Fibroblast of skin of left biceps (primary cell): ENCODE results near the gene TENM4.

Source experiments
- DNase-seq, 2 experiments: peaks; one replicate each; pipeline ENCODE4 v3.0.0-alpha.2; 2013; ENCODE audit warnings: low read depth in 2 of 2

Gene TENM4

DNA sequence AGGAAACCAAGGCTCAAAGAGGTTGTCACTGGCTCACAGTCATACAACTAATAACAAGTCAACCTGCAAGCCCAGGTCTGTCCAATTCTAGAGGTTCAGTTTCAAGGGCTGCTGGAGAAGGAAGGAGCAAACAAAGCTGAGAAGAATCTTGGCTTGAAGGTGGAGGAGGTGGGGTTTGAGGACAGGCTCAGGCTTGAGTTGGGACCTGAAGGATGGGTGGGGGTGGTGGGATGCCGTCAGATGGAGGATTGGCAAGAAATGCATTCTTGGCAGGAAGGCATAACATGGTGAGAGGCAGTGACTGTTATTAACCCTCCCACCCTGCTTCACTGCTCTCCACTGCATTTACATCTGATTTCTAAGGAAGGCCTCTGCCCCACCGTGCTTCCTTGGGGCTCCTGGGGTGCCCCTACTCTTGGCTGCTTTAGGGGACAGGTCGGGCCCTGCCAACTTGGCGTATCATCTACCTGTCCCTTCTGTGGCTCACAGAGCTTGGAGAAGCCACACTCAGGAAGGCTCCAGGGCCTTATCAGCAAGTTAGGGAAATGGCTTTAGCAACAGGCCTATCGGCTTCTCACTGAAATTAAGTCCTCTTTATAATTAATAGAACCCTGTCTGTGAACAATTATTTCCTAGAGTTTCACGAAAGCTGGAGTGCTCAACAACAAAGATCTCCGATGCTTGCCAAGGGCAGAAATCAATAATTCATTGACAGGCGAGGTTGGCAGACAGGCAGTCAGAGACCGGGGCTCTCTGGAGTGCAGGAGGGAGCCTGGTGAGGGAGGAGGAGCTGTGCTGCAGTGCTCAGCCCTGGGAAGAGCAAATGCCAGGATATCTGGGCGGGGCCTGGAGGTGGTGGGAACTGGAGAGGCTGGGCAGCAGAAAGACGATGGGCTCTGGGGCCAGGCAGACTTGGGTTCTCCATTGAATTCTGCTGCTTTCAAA lies 781.2 kb downstream of the TENM4 start:
- DNase-seq = no peak

DNA sequence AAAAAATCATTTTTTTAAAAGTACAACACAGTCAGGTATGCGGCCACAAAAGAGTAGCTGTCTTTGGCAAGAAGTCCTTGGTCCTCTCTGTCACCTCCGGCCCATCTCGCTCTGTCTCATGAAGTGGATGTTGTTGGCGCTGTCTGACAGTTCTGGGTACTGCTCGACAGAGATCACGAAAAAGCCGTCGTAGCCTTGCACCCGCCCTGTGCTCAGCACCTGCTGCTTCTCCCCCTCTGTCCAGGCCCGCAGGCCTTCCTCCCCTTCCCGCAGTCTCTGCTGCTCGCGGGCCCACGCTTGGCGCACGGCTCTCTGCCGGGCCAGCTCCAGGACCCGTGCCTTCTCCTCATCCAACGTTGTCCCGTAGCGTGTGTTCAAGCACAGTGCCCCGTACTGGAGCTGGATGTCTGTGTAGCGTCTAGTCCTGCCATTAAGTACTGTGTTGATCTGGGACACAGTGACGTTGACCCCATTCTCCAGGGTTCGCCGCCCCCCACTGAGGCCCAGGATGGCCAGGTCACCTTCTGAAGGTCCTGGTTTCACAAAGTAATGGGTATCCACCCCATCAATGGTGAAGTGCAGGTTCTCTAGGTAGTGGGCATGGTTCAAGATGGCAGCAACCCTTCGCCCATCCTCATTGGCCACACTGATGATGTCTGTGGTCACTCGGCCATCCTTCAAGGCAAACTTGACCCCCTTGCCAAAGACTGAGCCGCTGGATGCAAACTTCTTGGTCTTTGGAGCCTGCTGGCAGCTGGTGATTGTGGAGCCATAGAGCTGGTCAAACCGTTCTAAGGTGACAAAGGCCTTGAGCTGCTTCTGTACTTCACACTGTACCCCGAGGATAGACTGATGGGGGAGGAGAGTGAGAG lies 782.6 kb downstream of the TENM4 start:
- DNase-seq = no peak

GRCh38 chr11:78657441-78657840 lies 783.4 kb downstream of the TENM4 start:
- no peak for DNase-seq

DNA sequence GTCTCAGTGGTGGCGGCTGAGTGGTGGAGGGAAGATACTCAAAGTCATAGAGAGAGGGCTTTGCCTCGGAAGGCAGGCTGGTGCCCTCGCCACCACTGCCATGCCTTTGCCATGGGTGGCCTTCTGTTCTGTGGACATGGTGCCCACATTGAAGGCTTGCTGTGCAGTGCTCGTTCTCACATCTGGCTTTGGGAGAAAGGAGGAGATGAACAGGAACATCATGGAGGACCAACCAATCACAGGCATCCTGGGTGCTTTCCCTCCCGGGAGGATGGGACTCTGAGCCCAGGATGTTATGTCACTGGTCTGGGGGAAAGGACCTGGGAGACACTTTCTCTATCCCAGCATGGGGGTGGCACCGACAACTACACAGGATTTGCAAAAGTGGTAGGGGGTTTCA lies 783.8 kb downstream of the TENM4 start:
- DNase-seq = no peak

DNA sequence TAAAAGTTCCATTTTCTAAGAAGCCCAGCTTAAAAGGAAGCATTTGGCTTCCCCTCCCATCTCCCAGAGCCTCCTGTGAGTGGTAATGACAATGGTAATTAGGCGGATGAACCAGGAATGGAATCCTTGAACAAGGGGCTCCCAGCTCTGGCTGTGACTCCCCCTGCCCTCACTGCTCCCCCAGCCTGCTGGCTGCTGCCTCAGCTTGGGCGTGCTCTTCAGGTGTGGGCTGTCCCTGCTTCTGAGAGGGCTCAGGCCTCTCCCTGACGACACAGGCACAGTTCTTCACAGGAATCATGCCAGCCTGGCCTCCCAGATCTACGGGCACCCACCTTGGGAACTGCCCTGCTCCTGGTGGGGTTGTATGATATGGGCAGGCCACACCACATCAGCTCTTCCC lies 784.5 kb downstream of the TENM4 start:
- DNase-seq = no peak

DNA sequence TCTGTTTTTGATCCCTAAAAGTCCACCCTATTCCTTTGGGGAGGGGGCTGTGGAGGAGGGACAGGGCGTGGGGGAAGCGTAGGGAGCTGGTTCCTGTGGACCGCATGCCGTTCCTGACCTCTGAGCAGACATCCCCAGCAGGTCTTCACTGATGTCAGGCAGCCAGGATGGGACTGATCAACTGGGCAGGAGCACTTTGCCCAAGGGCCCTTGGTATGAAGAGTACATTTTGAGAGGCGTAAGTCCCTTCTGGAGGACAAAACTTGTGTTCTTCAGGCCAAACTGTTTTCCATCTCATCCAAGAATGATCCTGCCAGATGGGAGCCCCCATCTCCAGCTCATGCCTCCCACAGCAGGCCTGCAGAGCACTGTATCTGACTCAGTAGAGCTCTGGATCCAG lies 785.3 kb downstream of the TENM4 start:
- DNase-seq = no peak

GRCh38 chr11:78654866-78655265 lies 786.0 kb downstream of the TENM4 start:
- DNase-seq = no peak

GRCh38 chr11:78654071-78654470 lies 786.8 kb downstream of the TENM4 start:
- no peak for DNase-seq

- no peak for DNase-seq
These were observed 787.4 kb downstream of the TENM4 start for GRCh38 chr11:78653294-78653909.

DNA sequence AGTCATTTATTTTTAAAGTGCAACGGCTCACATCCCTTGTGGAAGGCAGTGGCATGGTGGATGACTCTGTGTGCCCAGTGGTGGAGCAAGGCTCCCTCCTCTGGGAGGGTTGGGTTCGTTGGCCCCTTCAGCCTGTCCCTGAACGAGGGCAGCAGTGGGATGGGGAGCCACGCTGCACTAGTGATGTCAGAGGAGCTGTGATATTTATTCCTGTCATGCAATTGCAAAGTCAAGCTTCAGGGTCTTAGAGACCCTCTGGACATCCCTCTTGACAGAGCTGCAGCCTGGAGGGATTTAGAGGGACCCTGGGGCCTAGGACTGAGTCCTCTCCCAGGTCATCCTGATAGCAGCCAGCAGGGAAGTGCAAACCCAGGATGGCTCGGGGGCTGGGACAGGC lies 788.0 kb downstream of the TENM4 start:
- no peak for DNase-seq

DNA sequence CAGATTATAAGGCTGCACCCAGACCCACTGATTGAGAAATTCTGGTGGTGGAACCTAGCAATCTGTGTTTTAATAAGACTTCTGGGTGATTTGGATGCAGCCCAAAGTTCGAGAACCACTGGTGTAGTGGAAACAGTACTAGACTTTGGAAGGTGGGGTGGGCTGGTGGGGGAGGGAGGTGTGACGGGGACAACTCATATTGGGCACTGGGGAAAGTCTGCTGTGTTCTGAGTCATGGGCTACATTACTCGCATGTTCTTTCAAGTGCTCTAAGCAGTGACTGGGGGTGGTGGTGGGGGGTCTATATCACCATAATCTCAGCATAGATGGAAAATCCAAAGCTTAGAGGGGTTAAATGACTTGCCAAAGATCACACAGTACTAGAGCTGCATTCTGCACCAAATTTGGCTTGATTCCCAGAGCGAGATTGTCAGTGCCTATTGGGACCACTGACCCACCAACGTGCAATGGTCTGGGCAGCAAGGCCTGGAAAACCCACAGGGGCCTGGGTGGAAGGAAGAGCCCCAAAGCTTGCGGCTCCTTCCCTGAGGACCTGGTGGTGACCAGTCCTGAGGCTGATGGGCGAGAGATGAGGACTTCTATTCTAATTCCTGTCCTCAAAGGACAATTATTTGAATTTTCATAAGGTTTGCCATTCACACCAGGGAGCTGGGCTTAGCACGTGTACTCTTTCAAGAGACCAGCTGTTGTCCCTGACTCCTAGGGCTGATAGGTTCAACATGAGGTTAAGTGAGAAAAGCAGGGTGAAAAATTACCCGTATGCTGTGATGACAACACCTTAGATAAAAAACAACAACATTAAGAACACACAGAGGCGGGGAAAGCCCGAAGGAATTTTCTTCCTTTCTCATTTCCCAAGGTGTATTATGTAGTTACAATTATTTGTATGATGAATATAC lies 788.6 kb downstream of the TENM4 start:
- no peak for DNase-seq

DNA sequence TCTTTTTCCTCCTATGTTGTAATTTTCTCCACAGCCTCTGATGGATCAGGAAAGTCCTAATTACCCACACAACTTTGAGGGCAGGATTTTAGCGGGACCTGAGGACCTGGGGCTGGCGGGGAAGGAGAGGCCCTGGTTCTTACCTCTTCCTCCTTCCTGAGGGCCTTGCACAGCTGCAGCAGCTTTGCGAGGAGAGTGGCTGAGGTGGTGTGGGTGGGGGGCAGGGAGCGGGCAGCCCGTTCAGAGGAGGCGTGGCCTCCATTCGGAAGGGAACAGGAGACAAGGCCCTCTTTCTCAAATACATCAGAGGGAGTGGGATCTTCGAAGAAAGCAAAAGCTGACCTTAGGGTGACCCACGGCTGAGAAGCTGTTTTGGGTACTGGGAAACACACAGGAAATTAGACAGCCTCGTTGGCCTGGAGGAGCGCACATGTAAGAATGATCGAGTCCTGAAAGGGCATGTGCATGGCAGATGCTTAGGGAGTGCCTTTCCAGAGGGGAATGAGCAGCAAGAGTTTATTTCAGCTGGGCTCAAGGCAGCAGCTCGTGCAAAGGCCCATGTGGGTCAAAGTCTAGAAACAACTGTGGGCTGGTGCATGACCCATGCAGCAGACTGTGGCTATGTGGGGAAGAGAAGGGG lies 789.6 kb downstream of the TENM4 start:
- no peak for DNase-seq

GRCh38 chr11:78649361-78650215 lies 791.2 kb downstream of the TENM4 start:
- DNase-seq = no peak

DNA sequence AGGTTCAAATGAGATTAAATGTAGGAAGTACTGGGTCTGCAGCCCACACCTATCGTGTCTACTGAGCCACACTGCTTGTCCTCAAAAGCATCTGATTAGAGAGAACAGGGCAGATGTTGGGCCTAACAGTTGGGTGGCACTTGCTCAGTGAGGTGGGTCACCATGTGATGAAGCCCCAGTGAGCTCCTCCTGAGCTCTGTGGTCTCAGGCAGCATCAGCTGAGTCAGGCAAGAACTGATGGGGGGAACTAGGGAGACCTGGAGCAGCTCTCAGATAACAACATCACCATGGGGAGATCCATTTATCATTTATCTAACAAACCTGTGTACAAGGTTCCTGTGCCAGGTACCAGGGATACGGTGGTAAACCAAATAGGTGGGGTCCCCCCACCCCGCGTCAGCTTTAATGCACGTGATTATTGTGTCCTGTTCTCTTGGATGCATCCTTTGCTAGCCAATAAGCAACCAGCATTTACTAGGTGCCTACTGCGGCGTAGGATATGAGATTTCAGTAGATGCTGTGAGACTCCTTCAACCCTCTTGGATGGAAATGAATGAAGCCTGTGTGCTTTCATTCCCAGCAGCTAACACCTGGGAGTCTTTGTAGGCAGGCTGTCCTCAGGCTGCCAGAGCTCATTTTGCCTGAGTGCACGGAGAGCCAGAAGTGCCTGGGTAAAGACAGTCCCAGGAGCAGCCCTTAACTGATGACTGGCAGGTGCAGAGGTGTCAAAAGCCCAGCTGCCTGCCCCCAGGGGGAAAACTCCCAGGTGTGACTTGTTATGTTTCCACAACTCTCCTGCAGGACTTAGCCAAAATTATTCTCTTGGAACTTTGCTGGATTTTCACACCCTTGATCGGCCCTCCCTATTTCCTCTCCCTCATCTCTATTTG lies 792.6 kb downstream of the TENM4 start:
- DNase-seq = no peak

DNA sequence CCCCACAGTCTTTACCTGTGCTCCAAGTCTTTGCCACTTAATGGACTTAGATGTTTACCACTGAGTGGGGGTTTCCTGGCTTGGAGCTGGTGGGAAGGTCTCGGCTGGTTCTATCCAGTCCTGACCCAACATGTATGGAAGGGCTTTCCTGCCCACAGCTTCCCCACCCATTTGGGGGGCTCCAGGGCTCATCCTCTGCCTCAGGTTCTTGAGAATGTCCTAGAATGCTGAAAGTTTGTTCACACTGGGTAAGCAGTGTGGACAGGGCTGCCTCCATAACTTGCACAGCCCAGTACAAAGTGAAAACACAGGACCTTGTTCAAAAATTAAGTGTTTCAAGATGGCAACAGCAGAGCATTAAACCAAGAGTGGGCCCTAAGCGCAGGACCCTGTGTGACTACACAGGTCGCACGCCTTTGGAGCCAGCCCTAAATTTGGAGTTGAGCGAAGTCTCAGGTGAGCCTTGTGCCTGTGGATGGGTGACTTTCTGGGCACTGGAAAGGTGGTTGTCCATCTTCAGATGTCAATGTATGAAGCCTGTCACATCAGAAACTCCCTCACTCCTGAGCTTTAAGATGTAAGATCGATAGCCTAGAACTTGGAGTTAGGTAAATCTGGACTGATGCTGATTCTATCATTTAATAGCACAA lies 793.4 kb downstream of the TENM4 start:
- no peak for DNase-seq

DNA sequence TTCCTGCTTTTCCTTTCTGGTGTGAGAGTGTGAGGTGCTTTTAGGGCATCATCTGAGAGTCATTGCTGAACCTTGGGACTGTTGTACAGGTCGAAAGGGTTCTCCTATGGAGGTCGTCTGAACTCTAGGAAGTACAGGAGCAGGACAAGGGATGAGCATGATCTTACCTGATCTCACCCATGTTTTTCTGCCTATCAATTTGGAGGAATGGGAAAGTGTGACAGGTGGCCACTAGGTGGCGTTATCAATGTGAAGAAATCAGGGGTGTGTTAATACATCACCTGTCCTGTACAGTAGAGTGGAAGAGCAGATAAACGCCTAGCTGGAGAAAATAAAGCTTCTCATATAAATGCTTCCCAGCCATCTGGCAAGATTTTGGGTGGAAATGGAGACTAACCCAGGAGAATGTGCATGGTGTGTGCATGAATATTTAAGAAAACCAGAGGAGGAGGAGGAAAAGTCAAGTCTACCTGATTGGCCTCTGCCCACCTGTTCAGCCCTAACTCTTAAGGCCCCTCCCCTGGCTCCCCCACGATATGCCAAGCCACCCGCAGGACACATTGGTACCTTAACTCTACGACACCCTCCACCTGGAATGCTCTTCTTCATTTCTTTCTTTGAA lies 794.2 kb downstream of the TENM4 start:
- DNase-seq = peak in 1 of 2 experiments; percentile 3
